Right cardiac atrium (tissue), 5 donors: ENCODE measurements around the gene PLSCR2. TPM values are rescaled to one million over a fixed set of nuclear protein-coding genes. Genes with fewer than 3 reads are reported as not detected.

ENCODE experiments used
- polyA plus RNA-seq: library from polyadenylated mRNA; stranded (reverse); fragments of 200-250 nt; gene quantifications from one replicate; pipeline ENCODE4 v1.2.3, GENCODE V29; 2013
- total RNA-seq, 4 donors: library from RNA; stranded (reverse); fragmentation: NEBNext Ultra II Directional; extraction: Animal tissue kit (Norgen Biotek cat#: 25700); gene quantifications; one replicate each; pipeline ENCODE4 v1.2.1, GENCODE V29; 2021
- donor health status: healthy with polysubstance abuse.
- donor health status: DM: no; HTN: yes; CAD: no.
- donor health status: DM: no; HTN: no; CAD: no.
- donor health status: DM: no; HTN: yes; CAD: no; lungs with severe emphysema.
- donor health status: DM: yes; HTN: yes; CAD: no.

PLSCR2 gene
- total and polyA plus RNA-seq, 5 donors, result 0.23 TPM; not detected in 4

Other genes starting within 250 kb of the PLSCR2 start
- 10 to 100 TPM; 25.4 to 35.6 (median 29.2) TPM for gene PLSCR4, start 218.5 kb downstream of the PLSCR2 start, total RNA-seq
- gene PLSCR4, start 218.5 kb downstream of the PLSCR2 start, polyA plus RNA-seq, result 16.7 TPM
- gene PLSCR1, start 75.0 kb upstream of the PLSCR2 start, total RNA-seq, result 10 to 100 TPM; 29.2 to 66.9 (median 32.8) TPM
- 20.8 TPM for gene PLSCR1, start 75.0 kb upstream of the PLSCR2 start, polyA plus RNA-seq
- not detected for gene PLSCR5, start 135.8 kb upstream of the PLSCR2 start, total RNA-seq
- gene PLSCR5, start 135.8 kb upstream of the PLSCR2 start, polyA plus RNA-seq, result not detected